ENCODE results near the gene ADCY5.
A peak's percentile ranks its signal among the peaks of the same experiment; 100 is the strongest.

Gene ADCY5

GRCh38 chr3:123322866-123323265, 126.0 kb downstream of the ADCY5 start:
- DNase-seq = no peak

- no peak for DNase-seq
These were observed 127.1 kb downstream of the ADCY5 start for GRCh38 chr3:123321806-123322205.

- DNase-seq = no peak
These were observed 128.7 kb downstream of the ADCY5 start for GRCh38 chr3:123320221-123320620.

- no peak for DNase-seq
These were observed 129.1 kb downstream of the ADCY5 start for GRCh38 chr3:123319760-123320159.

- no peak for DNase-seq
These were observed 130.5 kb downstream of the ADCY5 start for GRCh38 chr3:123318374-123318773.

- DNase-seq = no peak
These were observed 131.2 kb downstream of the ADCY5 start for GRCh38 chr3:123317716-123318115.

GRCh38 chr3:123315271-123315595, 133.7 kb downstream of the ADCY5 start:
- DNase-seq = no peak

- DNase-seq = no peak
These were observed 134.3 kb downstream of the ADCY5 start for GRCh38 chr3:123314359-123315270.

GRCh38 chr3:123313889-123314288, 135.0 kb downstream of the ADCY5 start:
- no peak for DNase-seq

GRCh38 chr3:123312331-123313265, 136.3 kb downstream of the ADCY5 start:
- no peak for DNase-seq

- no peak for DNase-seq
These were observed 137.7 kb downstream of the ADCY5 start for GRCh38 chr3:123311201-123311600.

GRCh38 chr3:123310741-123311140, 138.1 kb downstream of the ADCY5 start:
- DNase-seq = no peak

- no peak for DNase-seq
These were observed 138.7 kb downstream of the ADCY5 start for GRCh38 chr3:123310186-123310585.

- DNase-seq = no peak
These were observed 141.8 kb downstream of the ADCY5 start for GRCh38 chr3:123307064-123307463.

- peak in 1 of 2 donors; percentile 13 for DNase-seq
These were observed 143.7 kb downstream of the ADCY5 start for GRCh38 chr3:123305192-123305591.

- DNase-seq = no peak
These were observed 144.8 kb downstream of the ADCY5 start for GRCh38 chr3:123303976-123304560.

- no peak for DNase-seq
These were observed 145.9 kb downstream of the ADCY5 start for GRCh38 chr3:123302961-123303360.

GRCh38 chr3:123301331-123302184, 147.3 kb downstream of the ADCY5 start:
- DNase-seq = no peak

- DNase-seq = no peak
These were observed 148.3 kb downstream of the ADCY5 start for GRCh38 chr3:123300583-123300982.

- DNase-seq = no peak
These were observed 148.8 kb downstream of the ADCY5 start for GRCh38 chr3:123300056-123300455.

- no peak for DNase-seq
These were observed 149.3 kb downstream of the ADCY5 start for GRCh38 chr3:123299581-123299980.

GRCh38 chr3:123298903-123299302, 150.0 kb downstream of the ADCY5 start:
- no peak for DNase-seq
